ENCODE results near the gene FGF10. TPM values are rescaled to one million over a fixed set of nuclear protein-coding genes. Genes with fewer than 3 reads are reported as not detected.

The FGF10 gene
- polyA plus RNA-seq, 4 donors, result 6.7 to 10.2 (median 8.7) TPM

- DNase-seq (ENCODE audit: low read depth in 4 of 4, low spot score in 3 of 4), result no peak
These were observed 123.5 kb downstream of the FGF10 start for GRCh38 chr5:44265713-44266112.

DNA sequence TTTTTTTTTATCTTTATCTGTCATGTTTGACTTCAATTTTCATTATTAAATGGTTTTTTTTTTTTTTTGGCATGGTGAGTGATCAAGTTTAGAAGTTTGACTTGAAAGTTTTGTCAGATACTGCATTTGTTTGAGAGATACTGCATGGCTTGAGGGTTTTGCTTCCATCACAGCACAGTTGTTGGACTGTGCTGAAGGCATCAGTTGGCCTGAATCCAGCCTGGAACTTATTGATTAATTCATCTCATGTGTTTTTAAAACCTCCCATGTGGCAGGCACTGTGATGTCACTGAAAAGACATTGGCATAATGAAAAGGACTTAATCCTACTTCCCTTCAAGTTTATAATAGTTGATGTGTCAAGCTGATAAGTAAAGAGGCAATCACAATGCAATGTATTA lies 128.4 kb downstream of the FGF10 start:
- no peak for DNase-seq (ENCODE audit: low read depth in 4 of 4, low spot score in 3 of 4)

- DNase-seq (ENCODE audit: low read depth in 4 of 4, low spot score in 3 of 4), result no peak
These were observed 131.4 kb downstream of the FGF10 start for GRCh38 chr5:44257653-44258365.

DNA sequence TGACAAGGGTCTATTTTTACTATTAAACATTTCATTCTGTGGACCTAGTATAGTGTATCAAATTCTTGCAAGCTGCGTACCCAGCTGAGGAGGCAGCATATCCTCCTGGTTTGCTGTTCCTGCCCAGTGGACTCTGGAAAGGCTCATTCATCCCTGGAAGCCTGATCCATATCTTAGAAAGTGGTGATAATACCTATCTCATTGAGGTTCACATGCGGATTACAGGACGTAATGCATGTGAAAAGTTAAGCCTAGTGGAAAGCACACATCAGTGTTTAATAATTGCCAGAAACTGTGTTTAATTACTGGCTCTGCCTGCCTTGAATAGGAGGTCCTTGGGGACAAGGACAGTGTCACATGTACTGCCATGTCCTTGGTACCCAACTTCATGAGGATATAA lies 132.0 kb downstream of the FGF10 start:
- DNase-seq (ENCODE audit: low read depth in 4 of 4, low spot score in 3 of 4), result no peak
